Epithelial cell of esophagus (primary cell): ENCODE measurements around the gene NOLC1.
"Not testable (repeated sequence)": the region's sequence is repeated elsewhere in the genome, so short reads cannot be mapped to it uniquely, and the experiment has no call there.

Experiments
- DNase-seq: peaks from one replicate; pipeline ENCODE4 v3.0.0; 2010; ENCODE audit warnings: low read depth
- H3K4me3 ChIP-seq: 2 replicates; pipeline ENCODE4 v1.5.1; 2011; ENCODE audit warnings: mild to moderate bottlenecking, low read length, control low read depth
- TF ChIP-seq, protein P1 (sequence below): IDR thresholded peaks from 2 replicates; pipeline ENCODE4 v1.5.1; 2011; ENCODE audit warnings: low read depth, mild to moderate bottlenecking, low read length, control low read depth, inconsistent platforms; ENCODE audit not compliant: insufficient read depth; ENCODE audit errors: missing control alignments

The NOLC1 gene

DNA sequence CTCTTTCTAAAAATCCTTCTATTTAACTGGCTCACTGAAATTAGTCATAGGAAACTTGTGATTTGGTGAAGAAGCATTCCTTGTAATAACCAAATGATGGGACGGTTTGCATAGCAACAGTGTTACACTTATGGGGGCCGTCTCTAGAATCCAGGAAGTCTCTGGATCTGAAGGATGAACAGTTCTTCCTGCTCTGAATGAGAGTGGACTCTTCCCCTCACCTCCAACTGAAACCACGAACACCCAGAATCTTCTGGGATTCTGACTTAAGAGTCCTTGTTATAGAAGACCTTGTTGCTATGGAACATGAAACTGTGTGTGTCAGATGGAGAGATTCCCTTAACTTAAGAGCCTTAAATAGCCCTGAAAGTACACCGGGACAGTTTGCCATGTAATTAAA lies 23.2 kb downstream of the NOLC1 start:
- H3K4me3 ChIP-seq: no peak overlapping the region

DNA sequence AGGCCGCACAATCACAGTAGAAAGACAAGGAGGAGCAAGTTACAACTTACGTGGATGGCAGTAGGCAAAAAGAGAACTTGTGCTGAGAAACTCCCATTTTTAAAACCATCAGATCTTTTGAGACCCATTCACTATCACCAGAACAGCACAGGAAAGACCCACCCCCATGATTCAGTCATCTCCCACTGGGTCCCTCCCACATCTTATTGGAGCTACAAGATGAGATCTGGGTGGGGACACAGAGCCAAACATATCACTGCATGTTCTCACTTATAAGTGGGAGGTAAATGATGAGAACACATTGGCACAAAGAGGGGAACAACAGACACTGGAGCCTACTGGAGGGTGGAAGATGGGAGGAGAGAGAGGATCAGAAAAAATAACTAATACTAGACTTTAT lies 32.4 kb downstream of the NOLC1 start:
- TF ChIP-seq, protein P1, sequence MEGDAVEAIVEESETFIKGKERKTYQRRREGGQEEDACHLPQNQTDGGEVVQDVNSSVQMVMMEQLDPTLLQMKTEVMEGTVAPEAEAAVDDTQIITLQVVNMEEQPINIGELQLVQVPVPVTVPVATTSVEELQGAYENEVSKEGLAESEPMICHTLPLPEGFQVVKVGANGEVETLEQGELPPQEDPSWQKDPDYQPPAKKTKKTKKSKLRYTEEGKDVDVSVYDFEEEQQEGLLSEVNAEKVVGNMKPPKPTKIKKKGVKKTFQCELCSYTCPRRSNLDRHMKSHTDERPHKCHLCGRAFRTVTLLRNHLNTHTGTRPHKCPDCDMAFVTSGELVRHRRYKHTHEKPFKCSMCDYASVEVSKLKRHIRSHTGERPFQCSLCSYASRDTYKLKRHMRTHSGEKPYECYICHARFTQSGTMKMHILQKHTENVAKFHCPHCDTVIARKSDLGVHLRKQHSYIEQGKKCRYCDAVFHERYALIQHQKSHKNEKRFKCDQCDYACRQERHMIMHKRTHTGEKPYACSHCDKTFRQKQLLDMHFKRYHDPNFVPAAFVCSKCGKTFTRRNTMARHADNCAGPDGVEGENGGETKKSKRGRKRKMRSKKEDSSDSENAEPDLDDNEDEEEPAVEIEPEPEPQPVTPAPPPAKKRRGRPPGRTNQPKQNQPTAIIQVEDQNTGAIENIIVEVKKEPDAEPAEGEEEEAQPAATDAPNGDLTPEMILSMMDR: no peak
- no peak overlapping the region for H3K4me3 ChIP-seq
- no peak for DNase-seq

More for the DNA sequence above, 23.2 kb downstream of the NOLC1 start:
- TF ChIP-seq, protein P1: no peak
- no peak for DNase-seq

DNA sequence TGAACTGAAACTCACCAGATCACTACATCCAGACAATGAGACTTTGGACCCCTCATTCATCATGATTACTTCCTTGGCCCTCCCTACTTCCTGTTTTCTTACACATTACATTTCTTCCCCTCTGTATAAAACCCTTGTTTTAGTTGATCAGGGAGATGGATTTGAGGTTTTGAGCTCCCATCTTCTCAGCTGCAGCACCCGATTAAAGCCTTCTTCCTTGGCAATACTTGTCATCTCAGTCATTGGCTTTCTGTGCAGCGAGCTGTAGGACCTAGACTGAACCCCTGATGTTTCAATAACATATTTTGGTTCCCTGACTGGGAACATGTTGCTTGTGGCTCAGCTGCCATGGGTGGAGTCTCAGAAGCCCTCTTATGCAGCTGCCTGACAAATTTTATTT lies 33.1 kb downstream of the NOLC1 start:
- no peak overlapping the region for H3K4me3 ChIP-seq
- TF ChIP-seq, protein P1: no peak
- no peak for DNase-seq

DNA sequence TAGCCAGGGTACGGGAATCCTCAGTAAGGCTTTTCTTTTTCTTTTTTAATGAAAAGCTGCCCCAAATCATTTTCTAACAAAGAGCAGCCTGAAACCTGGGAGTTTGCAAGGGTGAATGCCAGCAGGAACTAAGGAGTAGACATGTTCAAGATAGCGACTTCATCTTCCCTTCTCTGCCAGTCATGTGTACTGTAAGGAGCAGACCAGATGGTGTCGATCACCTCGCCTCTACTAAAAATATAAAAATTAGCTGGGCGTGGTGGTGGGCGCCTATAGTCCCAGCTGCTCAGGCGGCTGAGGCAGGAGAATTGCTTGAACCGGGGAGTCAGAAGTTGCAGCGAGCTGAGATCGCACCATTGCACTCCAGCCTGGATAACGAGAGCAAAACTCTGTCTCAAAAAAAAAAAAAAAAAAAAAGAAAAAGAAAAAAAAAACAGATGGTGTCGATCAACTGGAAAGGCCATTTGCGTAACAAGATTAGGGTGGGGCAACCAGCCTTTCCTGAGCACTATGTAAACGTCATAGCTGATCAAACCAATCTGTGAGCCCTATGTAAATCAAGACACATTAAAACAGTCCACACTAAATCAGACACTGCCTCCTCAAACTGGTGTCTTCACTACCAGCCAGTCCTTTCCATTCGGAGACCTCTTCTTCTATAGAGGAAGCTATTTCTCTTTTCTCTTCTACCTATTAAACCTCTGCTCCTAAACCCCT lies 33.8 kb downstream of the NOLC1 start:
- no peak overlapping the region for H3K4me3 ChIP-seq
- TF ChIP-seq, protein P1: no peak
- DNase-seq: no peak

DNA sequence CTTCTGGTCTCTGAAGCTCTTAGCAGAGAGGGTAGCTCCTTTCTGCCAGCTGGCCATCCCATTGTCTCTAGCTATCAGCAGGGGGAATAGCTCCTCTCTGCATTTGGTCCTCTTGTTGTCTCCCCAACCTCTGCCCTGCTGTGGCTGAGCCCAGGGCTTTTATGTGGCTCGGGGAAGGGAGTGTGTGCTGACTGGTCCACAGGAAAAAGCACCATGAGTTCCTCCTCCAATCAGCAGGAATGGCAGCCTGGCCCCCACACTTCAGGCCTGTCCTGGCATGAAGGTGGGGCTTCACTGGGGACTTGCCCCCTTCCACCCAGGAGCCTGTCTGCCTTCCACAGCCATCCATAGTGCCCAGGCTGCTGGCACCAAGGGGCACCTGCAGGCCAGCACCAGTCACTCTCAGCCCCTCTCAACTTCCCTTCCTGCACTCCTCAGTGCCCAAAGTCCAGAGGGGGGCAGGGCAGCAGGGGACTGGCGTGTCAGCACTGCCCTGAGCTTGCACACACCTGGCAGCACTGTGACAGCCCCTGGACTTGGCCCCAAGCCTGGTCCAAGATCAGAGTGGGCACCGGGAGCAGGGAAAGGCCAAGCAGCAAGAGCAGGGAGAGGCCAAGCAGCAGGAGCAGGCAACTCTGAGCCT lies 36.2 kb downstream of the NOLC1 start:
- no peak for DNase-seq
- TF ChIP-seq, protein P1: no peak
- H3K4me3 ChIP-seq: no peak overlapping the region

DNA sequence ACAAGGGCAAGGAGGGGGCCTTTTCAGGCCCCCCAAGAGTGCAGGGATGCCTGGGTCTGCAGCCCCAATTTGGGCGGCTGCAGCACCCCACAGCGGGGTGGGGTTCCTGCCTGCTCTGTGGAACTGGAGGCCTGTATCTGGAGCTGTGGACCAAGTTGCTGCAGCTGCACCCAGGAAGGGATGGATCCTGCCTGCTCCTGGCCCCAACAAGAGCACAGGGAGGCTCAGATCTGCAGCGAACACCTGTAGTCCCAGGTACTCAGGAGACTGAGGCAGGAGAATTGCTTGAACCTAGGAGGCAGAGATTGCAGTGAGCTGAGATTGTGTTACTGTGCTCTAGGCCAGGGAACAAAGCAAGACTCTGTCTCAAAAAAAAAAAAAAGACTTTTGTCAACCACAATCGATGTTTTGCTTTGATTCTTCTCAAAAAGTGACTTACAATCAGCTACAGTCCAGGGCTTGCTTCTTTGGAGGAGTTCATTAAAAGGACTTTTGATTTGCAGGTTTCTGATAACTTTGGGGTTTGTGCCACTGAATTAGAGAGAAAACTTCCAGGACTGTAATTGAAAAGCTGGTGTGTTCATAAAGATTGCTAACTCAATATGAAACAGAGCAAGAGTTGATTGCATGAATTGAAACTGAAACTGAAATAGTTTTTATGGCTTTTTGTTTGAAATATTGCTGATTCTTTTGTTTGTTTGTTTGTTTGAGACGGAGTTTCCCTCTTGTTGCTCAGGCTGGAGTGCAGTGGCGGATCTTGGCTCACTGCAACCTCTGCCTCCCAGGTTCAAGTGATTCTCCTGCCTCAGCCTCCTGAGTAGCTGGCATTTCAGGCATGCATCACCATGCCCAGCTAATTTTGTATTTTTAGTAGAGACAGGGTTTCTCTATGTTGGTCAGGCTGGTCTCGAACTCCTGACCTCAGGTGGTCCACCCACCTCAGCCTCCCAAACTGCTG lies 37.0 kb downstream of the NOLC1 start:
- not testable (repeated sequence) for DNase-seq, H3K4me3 ChIP-seq

DNA sequence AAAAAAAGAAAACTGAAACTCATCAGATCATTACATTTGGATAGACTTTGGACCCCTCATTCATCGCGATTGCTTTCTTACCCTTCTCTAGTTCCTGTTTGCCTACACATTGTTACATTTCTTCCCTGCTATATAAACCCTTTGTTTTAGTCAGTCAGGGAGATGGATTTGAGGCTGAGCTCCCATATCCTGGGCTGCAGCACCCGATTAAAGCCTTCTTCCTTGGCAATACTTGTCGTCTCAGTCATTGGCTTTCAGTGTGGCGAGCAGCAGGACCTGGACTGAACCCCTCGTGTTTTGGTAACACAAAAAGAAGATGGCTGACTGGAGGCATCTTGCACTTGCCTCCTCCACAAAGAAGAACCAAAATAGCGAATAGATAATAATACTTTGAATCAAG lies 39.8 kb downstream of the NOLC1 start:
- no peak for DNase-seq
- TF ChIP-seq, protein P1: no peak
- no peak overlapping the region for H3K4me3 ChIP-seq
